CD4-positive, alpha-beta T cell treated with Interleukin-21 for 1 hour (primary cell): ENCODE results near the gene STAU1.
"Not testable (repeated sequence)": the region's sequence is repeated elsewhere in the genome, so short reads cannot be mapped to it uniquely, and the experiment has no call there.

Experiments used
- DNase-seq: peaks from one replicate; pipeline ENCODE4 v3.0.0-alpha.2; 2020

Gene STAU1

GRCh38 chr20:49199729-49200293, 11.7 kb upstream of the STAU1 start:
- DNase-seq: no peak

GRCh38 chr20:49192944-49193518, 4.9 kb upstream of the STAU1 start:
- not testable (repeated sequence) for DNase-seq

- DNase-seq: peak; percentile 22
Observed at GRCh38 chr20:49187330-49187850, 744 bp downstream of the STAU1 start.

GRCh38 chr20:49186535-49187329, 1.4 kb downstream of the STAU1 start:
- peak; percentile 80 for DNase-seq

- no peak for DNase-seq
Observed at GRCh38 chr20:49185071-49185761, 2.9 kb downstream of the STAU1 start.

GRCh38 chr20:49184691-49185070, 3.5 kb downstream of the STAU1 start:
- DNase-seq: no peak

GRCh38 chr20:49184084-49184501, 4.0 kb downstream of the STAU1 start:
- DNase-seq: not testable (repeated sequence)

- no peak for DNase-seq
Observed at GRCh38 chr20:49183444-49183843, 4.7 kb downstream of the STAU1 start.

- DNase-seq: no peak
Observed at GRCh38 chr20:49181265-49181877, 6.8 kb downstream of the STAU1 start.

- no peak for DNase-seq
Observed at GRCh38 chr20:49179368-49180277, 8.5 kb downstream of the STAU1 start.

GRCh38 chr20:49174183-49174582, 14.0 kb downstream of the STAU1 start:
- DNase-seq: no peak

GRCh38 chr20:49172413-49172812, 15.7 kb downstream of the STAU1 start:
- no peak for DNase-seq

- no peak for DNase-seq
Observed at GRCh38 chr20:49171909-49172308, 16.2 kb downstream of the STAU1 start.

- DNase-seq: no peak
Observed at GRCh38 chr20:49170714-49171113, 17.4 kb downstream of the STAU1 start.

GRCh38 chr20:49169547-49169946, 18.6 kb downstream of the STAU1 start:
- no peak for DNase-seq

- DNase-seq: not testable (repeated sequence)
Observed at GRCh38 chr20:49168864-49169263, 19.3 kb downstream of the STAU1 start.

- no peak for DNase-seq
Observed at GRCh38 chr20:49167811-49168507, 20.2 kb downstream of the STAU1 start.

GRCh38 chr20:49166534-49167449, 21.3 kb downstream of the STAU1 start:
- peak; percentile 14 for DNase-seq

- no peak for DNase-seq
Observed at GRCh38 chr20:49165611-49166010, 22.5 kb downstream of the STAU1 start.

GRCh38 chr20:49163696-49164095, 24.4 kb downstream of the STAU1 start:
- DNase-seq: no peak
